Subcutaneous adipose tissue (tissue), 4 donors: ENCODE measurements around the gene LGALS7. TPM values are rescaled to one million over a fixed set of nuclear protein-coding genes. Genes with fewer than 3 reads are reported as not detected.

Experiments used
- CTCF ChIP-seq: fragments of 450-650 bp; IDR thresholded peaks from one replicate; pipeline ENCODE4 v1.5.1; 2016; ENCODE audit warnings: low read depth, mild to moderate bottlenecking, control low read depth, antibody characterized with exemption, moderate library complexity
- total RNA-seq, 4 donors: library from RNA; depleted of rRNA; stranded (reverse); fragments of >200 nt; gene quantifications; one replicate each; pipeline ENCODE4 v1.1.0, GENCODE V29; 2016

The LGALS7 gene
- total RNA-seq, 4 donors from 2014 or later, result not detected

DNA sequence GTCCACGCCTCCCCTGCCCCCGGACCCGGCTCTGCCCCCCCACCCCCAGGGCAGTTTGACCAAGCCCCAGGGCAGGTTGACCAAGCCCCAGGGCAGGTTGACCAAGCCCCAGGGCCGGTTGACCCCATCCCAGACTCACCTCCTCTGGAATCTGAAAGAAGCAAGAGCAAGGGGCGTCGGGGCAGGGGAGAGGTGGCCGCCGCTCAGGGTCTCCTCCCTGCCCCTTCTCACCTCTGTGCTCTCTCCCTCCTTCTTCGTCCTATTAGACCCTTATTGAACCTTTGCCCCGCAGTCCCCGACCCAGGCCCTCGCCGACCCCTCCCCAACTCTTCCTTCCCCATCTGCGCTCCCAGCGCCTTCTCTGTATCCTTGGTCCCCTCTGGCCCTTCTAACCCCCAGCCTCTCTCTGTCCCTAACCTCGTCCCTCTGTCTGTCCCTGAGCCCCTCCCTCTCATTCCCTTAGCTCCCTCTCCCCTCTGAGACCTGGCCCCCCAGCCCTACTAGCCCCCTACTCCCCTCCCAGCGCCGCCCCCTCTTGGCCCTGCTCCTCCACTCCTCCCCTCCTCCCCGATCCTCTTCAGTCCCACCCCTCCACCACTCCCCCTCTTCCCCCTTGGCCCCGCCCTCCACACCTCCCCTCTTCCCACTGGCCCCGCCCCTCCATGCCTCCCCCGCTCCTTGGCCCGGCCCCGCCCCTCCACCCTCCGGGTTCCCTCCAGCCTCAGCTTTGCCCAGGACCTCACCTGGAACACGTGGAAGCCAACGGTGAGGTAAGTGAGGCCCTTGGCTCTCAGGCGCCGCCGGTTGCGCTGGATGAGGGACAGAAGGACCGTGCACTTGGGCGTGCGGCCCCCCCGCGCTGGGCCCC is 36.7 kb downstream of the LGALS7 start:
- no peak for TF ChIP-seq CTCF

DNA sequence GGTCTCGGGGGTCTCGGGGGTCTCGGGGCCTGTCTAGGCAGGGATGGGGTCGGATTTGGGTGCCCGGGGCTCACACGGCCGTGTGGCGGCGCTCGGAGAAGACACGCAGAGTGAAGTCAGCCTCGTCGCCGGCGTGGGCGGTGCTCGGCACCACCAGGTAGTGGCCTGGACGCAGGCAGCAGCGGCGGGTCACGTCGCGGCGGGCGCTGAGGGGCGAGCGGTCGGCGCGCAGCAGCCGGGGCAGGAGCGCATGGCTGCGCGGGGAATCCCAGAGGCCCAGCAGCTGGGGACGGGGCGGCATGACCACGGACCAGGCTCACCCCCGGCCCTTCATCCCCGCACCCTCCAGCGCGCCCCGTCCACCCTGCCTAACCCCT is 37.3 kb downstream of the LGALS7 start:
- no peak for TF ChIP-seq CTCF

- TF ChIP-seq CTCF, result no peak
Measured at GRCh38 chr19:38735257-38735686, 38.0 kb downstream of the LGALS7 start.

DNA sequence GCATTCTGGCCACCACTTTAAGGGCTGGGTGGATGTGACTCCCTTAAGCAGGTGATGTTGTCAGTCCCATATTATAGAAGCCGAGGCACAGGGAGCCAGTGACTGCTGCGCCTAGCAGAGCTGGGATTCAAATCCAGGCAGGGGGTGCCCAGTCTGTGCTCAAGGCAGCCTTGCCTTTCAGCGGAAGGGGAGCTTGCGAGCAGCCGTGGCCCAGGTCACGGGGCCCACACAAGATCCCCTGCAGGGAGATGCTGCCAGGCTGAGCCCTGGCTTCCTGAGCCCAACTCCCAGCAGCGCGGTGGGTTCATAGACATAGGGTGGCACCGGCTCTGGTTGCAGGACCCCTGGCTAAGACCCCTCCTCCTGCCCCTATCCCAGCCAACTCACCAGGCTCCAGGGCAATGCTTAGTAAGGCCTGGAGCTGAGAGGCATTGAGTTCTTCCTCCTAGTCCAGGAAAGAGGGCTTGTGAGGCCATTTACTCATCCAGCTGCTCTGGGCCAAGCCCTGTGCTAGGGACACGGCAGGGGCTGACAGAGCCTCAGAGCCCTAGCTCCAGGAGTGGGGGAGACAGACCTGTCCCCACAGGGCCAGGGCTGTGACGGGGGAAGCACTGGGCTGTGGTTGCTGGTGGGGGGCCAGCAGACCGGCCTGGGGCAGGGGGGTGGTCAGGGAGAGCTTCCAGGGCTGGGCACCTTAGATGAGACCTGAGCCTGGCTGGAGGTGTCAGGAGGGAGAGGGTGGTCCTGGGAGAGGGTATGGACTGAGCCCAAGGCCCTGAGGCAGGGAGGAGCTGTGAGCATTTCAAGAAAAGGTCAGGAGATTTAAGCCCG is 38.7 kb downstream of the LGALS7 start:
- no peak for TF ChIP-seq CTCF

DNA sequence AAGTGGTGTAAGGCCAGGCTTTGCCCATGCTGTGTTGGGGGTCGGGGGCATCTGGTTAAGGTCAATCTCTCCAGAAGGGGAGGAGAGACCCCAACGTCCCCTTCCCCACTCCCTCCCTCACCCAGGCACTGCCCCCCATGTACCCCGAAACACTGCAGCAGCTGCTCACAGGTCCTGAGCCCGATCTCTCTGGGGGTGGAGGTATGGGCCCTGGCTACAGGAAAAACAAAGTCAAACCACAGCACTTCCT is 39.2 kb downstream of the LGALS7 start:
- TF ChIP-seq CTCF, result no peak

DNA sequence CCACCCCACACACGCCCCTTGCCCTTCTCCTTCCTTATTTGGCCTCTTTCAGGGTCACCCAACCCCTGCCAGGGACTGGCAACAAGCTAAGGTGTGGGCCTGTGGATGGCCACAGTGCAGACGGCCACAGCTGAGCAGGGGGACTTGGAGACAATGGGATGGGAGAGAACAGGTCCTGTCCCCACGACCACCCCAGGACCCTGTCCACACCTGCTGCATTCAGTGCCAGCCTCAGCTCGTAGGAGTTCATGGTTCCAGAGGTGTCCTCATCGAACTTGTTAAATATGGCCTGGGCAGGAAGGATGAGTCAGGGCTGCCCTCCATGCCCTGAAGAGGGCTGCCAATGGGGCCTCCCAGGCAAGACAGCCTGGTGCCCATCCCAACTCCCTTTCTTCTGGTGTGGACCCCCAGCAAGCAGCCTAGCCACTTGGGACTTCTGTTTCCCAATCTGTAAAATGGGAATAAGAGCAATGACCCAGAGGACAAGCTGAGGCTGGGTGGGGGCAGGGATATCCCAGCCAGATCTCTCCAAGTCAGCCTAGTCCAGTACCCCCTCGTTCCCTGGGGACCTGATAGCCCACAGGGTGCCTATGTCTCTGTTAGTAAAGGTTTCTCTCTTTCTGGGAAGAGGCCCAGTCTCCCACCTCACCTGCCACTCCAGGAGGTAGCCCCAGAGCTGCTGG is 39.7 kb downstream of the LGALS7 start:
- TF ChIP-seq CTCF, result no peak

DNA sequence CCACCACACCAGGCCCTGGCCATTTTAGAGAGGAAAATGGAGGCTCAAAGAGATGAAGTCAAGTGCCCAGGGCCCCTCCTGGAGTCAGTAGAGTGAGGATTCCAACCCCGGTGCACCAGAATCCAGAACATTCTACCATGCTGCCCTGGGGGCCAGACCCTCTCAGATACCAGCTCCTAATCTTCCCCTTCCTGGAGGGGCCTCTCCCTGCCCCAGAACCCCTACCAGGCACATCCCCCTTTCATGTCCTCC is 40.1 kb downstream of the LGALS7 start:
- no peak for TF ChIP-seq CTCF
